Mucosa of descending colon (tissue), 3 donors: ENCODE data around the gene GTPBP1. TPM values are rescaled to one million over a fixed set of nuclear protein-coding genes. Genes with fewer than 3 reads are reported as not detected.

ENCODE experiments used
- ATAC-seq: fragments of 200-7000 bp; cut with Tn5 transposase; one replicate; pipeline ENCODE4 v1.9.1; 2020; ENCODE audit warnings: mild to moderate bottlenecking, moderate library complexity
- DNase-seq, 3 donors: peaks; one replicate each; pipeline ENCODE4 v3.0.0-alpha.2; 2020
- H3K36me3 ChIP-seq: fragments of 200-600 bp; one replicate; pipeline ENCODE4 v1.8.0; 2021; ENCODE audit warnings: low read depth, mild to moderate bottlenecking
- H3K4me1 ChIP-seq: fragments of 200-600 bp; one replicate; pipeline ENCODE4 v1.8.0; 2021; ENCODE audit warnings: low read depth, mild to moderate bottlenecking
- H3K4me3 ChIP-seq: fragments of 200-600 bp; one replicate; pipeline ENCODE4 v1.8.0; 2021; ENCODE audit warnings: mild to moderate bottlenecking
- H3K9me3 ChIP-seq: fragments of 200-600 bp; one replicate; pipeline ENCODE4 v1.8.0; 2021; ENCODE audit warnings: mild to moderate bottlenecking
- CTCF ChIP-seq: fragments of 200-600 bp; IDR thresholded peaks from one replicate; pipeline ENCODE4 v1.8.0; 2022; ENCODE audit warnings: antibody characterized with exemption, mild to moderate bottlenecking
- intact Hi-C, 2 donors: fragments of 100-400 bp; cut with DNase I in 1 of 2; cut with micrococcal nuclease in 1 of 2; formaldehyde crosslinking; loops; one replicate each; pipeline versions ENCODE4 v1.11.0 to v1.11.1; 2022; cut with DNase I, micrococcal nuclease
- total RNA-seq, 3 donors: library from RNA; stranded (reverse); fragmentation: NEBNext Ultra II Directional in 2 of 3; extraction: Animal tissue kit (Norgen Biotek cat#: 25700) in 2 of 3; gene quantifications; one replicate each; pipeline versions ENCODE4 v1.2.1 to v1.2.4, GENCODE V29; 2021 to 2023
- donor health status: DM: no; HTN: no; CAD: no; lungs with moderate emphysema.
- donor health status: DM: no; HTN: no; CAD: no.
- donor health status: DM: no; HTN: yes; CAD: no.

GTPBP1 gene
- total RNA-seq, 3 donors from 2014 or later, result 73.1 to 96.8 (median 76.8) TPM

- no peak for TF ChIP-seq CTCF
- no peak overlapping the region for H3K4me3 ChIP-seq
- H3K36me3 ChIP-seq, result peaks cover 8% of the 10 kb centered on the region
- intact Hi-C loops, result no loop called here
- peaks cover 6% of the 10 kb centered on the region for H3K4me1 ChIP-seq
- H3K9me3 ChIP-seq, result no peaks in the 10 kb centered on the region
- peak in 1 of 3 donors; percentile 39 for DNase-seq
- ATAC-seq, result no peak
These were observed 26.0 kb downstream of the GTPBP1 start for GRCh38 chr22:38731703-38732161.

- Histone ChIP-seq H3K4me3 (no peak overlapping the region), H3K36me3 (peaks cover 8% of the 10 kb centered on the region), H3K4me1 (peaks cover 6% of the 10 kb centered on the region), H3K9me3 (no peaks in the 10 kb centered on the region)
- intact Hi-C loops, result no loop called here
- ATAC-seq, result no peak
- DNase-seq, result peak in 2 of 3 donors; percentile 24 to 29
- TF ChIP-seq CTCF, result no peak
These were observed 26.6 kb downstream of the GTPBP1 start for GRCh38 chr22:38732251-38732815.

GRCh38 chr22:38733329-38733723 is 27.6 kb downstream of the GTPBP1 start:
- DNase-seq (peak; percentile 67 to 86 (median 80)), ATAC-seq (peak; percentile 79)
- H3K36me3 ChIP-seq, result peaks cover 12% of the 10 kb centered on the region

GRCh38 chr22:38733724-38734381 is 28.1 kb downstream of the GTPBP1 start:
- no peak for TF ChIP-seq CTCF
- DNase-seq (peak in 2 of 3 donors; percentile 45 to 49), ATAC-seq (peak; percentile 5)
- H3K4me1 ChIP-seq, result peaks cover 6% of the 10 kb centered on the region
- intact Hi-C loops, result no loop called here
- no peak overlapping the region for H3K4me3 ChIP-seq
- peaks cover 17% of the 10 kb centered on the region for H3K36me3 ChIP-seq
- no peaks in the 10 kb centered on the region for H3K9me3 ChIP-seq

More at GRCh38 chr22:38733329-38733723, 27.6 kb downstream of the GTPBP1 start:
- no peaks in the 10 kb centered on the region for H3K9me3 ChIP-seq
- intact Hi-C loops, result no loop called here
- H3K4me3 ChIP-seq, result no peak overlapping the region
- peak; percentile 74 for TF ChIP-seq CTCF
- H3K4me1 ChIP-seq, result peaks cover 6% of the 10 kb centered on the region

GRCh38 chr22:38734421-38735100 is 28.8 kb downstream of the GTPBP1 start:
- DNase-seq (peak in 2 of 3 donors; percentile 21 to 42), ATAC-seq (no peak)
- H3K4me1 ChIP-seq, result peaks cover 6% of the 10 kb centered on the region
- no peak overlapping the region for H3K4me3 ChIP-seq
- intact Hi-C loops, result no loop called here
- H3K36me3 ChIP-seq, result peaks cover 17% of the 10 kb centered on the region
- no peaks in the 10 kb centered on the region for H3K9me3 ChIP-seq
- TF ChIP-seq CTCF, result no peak
